SK-N-SH (cell line): ENCODE measurements around the gene CXCL1. TPM values are rescaled to one million over a fixed set of nuclear protein-coding genes. Genes with fewer than 3 reads are reported as not detected.

Experiments
- CTCF ChIA-PET: fragments of 300-600, 350-600 bp; formaldehyde crosslinking; extraction: SDS; loops from one replicate; lab custom pipeline; 2021; lab: Yijun Ruan, JAX
- POLR2A ChIA-PET: fragments of 350-600 bp; sonication (Branson Sonifier 250); formaldehyde crosslinking; extraction: SDS; loops from one replicate; lab custom pipeline; 2020; ENCODE audit warnings: antibody characterized with exemption, inconsistent platforms; lab: Yijun Ruan, JAX
- DNase-seq: peaks from one replicate; pipeline ENCODE4 v3.0.0; 2012
- H2AFZ ChIP-seq: fragments of 200-600 bp; sonication (generic); 2 replicates; pipeline ENCODE4 v1.8.1; 2016; ENCODE audit warnings: antibody characterized with exemption, mild to moderate bottlenecking, low read depth
- H3F3A ChIP-seq: fragments of 200-600 bp; sonication (generic); replicated peaks from 2 replicates; pipeline ENCODE3; 2016; ENCODE audit warnings: antibody characterized with exemption, mild to moderate bottlenecking; ENCODE audit not compliant: insufficient read depth
- H3K27ac ChIP-seq, 2 experiments: fragments of 200-500 bp in 1 of 2; fragments of 200-600 bp in 1 of 2; sonication (Bioruptor generic) in 1 of 2; sonication (generic), shearing (Covaris generic) in 1 of 2; 2 replicates each; pipeline versions ENCODE4 v1.5.1 to v1.6.1; 2014 to 2016; ENCODE audit warnings: low read depth in 2 of 2, inconsistent platforms in 1 of 2, low read length in 1 of 2, mild to moderate bottlenecking in 1 of 2, mixed read lengths in 1 of 2
- H3K27me3 ChIP-seq: fragments of 200-600 bp; sonication (generic), shearing (Covaris generic); 2 replicates; pipeline ENCODE4 v1.6.1; 2016; ENCODE audit warnings: mixed run types; ENCODE audit not compliant: insufficient read depth
- H3K36me3 ChIP-seq, 2 experiments: fragments of 200-500 bp in 1 of 2; fragments of 200-600 bp in 1 of 2; sonication (Bioruptor generic) in 1 of 2; sonication (generic) in 1 of 2; replicated peaks in 1 of 2; 2 replicates each; pipeline versions ENCODE3 to v1.5.1; 2014 to 2016; ENCODE audit warnings: low read length in 1 of 2, mild to moderate bottlenecking in 1 of 2; ENCODE audit not compliant: insufficient read depth in 2 of 2, control insufficient read depth in 1 of 2
- H3K4me1 ChIP-seq, 2 experiments: fragments of 200-500 bp in 1 of 2; fragments of 200-600 bp in 1 of 2; sonication (Bioruptor generic) in 1 of 2; sonication (generic), shearing (Covaris generic) in 1 of 2; 2 replicates each; pipeline versions ENCODE4 v1.5.1 to v1.6.1; 2014 to 2016; ENCODE audit warnings: low read depth in 1 of 2, low read length in 1 of 2, mixed run types in 1 of 2; ENCODE audit not compliant: insufficient read depth in 2 of 2, control insufficient read depth in 1 of 2
- H3K4me2 ChIP-seq: fragments of 200-600 bp; sonication (generic), shearing (Covaris generic); 2 replicates; pipeline ENCODE4 v1.6.1; 2017; ENCODE audit warnings: mixed run types
- H3K4me3 ChIP-seq, 2 experiments: fragments of 200-500 bp in 1 of 2; fragments of 200-600 bp in 1 of 2; sonication (Bioruptor generic) in 1 of 2; sonication (generic), shearing (Covaris generic) in 1 of 2; 2 replicates each; pipeline versions ENCODE4 v1.5.1 to v1.8.1; 2014 to 2016; ENCODE audit warnings: low read depth in 2 of 2, inconsistent platforms in 1 of 2, low read length in 1 of 2, mild to moderate bottlenecking in 1 of 2, mixed read lengths in 1 of 2, moderate library complexity in 1 of 2
- H3K79me2 ChIP-seq: fragments of 200-600 bp; sonication (generic); 2 replicates; pipeline ENCODE4 v1.8.1; 2017; ENCODE audit warnings: mild to moderate bottlenecking; ENCODE audit not compliant: insufficient read depth
- H3K9ac ChIP-seq: fragments of 200-600 bp; sonication (generic); 2 replicates; pipeline ENCODE4 v1.6.1; 2017; ENCODE audit warnings: mixed run types
- H3K9me2 ChIP-seq: fragments of 200-600 bp; sonication (generic); 2 replicates; pipeline ENCODE4 v1.6.1; 2017; ENCODE audit warnings: mixed run types
- H3K9me3 ChIP-seq: fragments of 200-600 bp; sonication (generic); 2 replicates; pipeline ENCODE4 v1.6.1; 2017; ENCODE audit warnings: mixed run types, mild to moderate bottlenecking, moderate library complexity
- H4K20me1 ChIP-seq: fragments of 200-600 bp; sonication (generic); 2 replicates; pipeline ENCODE4 v1.6.1; 2017; ENCODE audit warnings: mild to moderate bottlenecking, mixed run types; ENCODE audit not compliant: insufficient read depth
- ELF1 ChIP-seq: IDR thresholded peaks from 2 replicates; pipeline ENCODE4 v1.4.0; 2012
- EZH2phosphoT487 ChIP-seq: fragments of 200-600 bp; sonication (generic); IDR thresholded peaks from 2 replicates; pipeline ENCODE4 v1.6.1; 2017; ENCODE audit warnings: low read depth, mixed run types, mild to moderate bottlenecking, antibody characterized with exemption, moderate library complexity, borderline replicate concordance
- FOSL2 ChIP-seq: IDR thresholded peaks from 2 replicates; pipeline ENCODE4 v1.4.0; 2012; ENCODE audit warnings: low read depth, mild to moderate bottlenecking, moderate library complexity, borderline replicate concordance
- FOXJ3 ChIP-seq: sonication (generic); formaldehyde crosslinking; IDR thresholded peaks from 2 replicates; pipeline ENCODE4 v1.5.1; 2020; ENCODE audit warnings: mild to moderate bottlenecking, missing genetic modification reagents
- JUND ChIP-seq: IDR thresholded peaks from 2 replicates; pipeline ENCODE4 v1.4.0; 2012
- NFIC ChIP-seq: IDR thresholded peaks from 2 replicates; pipeline ENCODE4 v1.4.0; 2012; ENCODE audit warnings: borderline replicate concordance
- NRF1 ChIP-seq: IDR thresholded peaks from 2 replicates; pipeline ENCODE4 v1.6.1; 2012; ENCODE audit warnings: low read depth, mild to moderate bottlenecking, low read length
- POLR2AphosphoS5 ChIP-seq: IDR thresholded peaks from 2 replicates; pipeline ENCODE4 v1.6.1; 2012; ENCODE audit warnings: low read depth, low read length
- RCOR1 ChIP-seq: fragments of 150-350 bp; IDR thresholded peaks from 2 replicates; pipeline ENCODE4 v1.6.1; 2017; ENCODE audit warnings: antibody characterized with exemption, low read length
- RFX5 ChIP-seq: IDR thresholded peaks from 2 replicates; pipeline ENCODE4 v1.6.1; 2012; ENCODE audit warnings: mild to moderate bottlenecking, improper control_type of control experiment, low read length
- RXRA ChIP-seq: IDR thresholded peaks from 2 replicates; pipeline ENCODE4 v1.4.0; 2012; ENCODE audit warnings: low read depth, mild to moderate bottlenecking, borderline replicate concordance
- SIN3A ChIP-seq: IDR thresholded peaks from 2 replicates; pipeline ENCODE4 v1.6.1; 2012; ENCODE audit warnings: low read depth, mild to moderate bottlenecking, low read length, moderate library complexity, borderline replicate concordance
- SMC3 ChIP-seq: IDR thresholded peaks from 2 replicates; pipeline ENCODE4 v1.6.1; 2012; ENCODE audit warnings: low read depth, low read length, improper control_type of control experiment
- TEAD4 ChIP-seq: IDR thresholded peaks from 2 replicates; pipeline ENCODE4 v1.4.0; 2012; ENCODE audit warnings: mild to moderate bottlenecking, borderline replicate concordance; ENCODE audit not compliant: insufficient read depth
- WGBS: methylation state at CpG from one replicate; pipeline ENCODE4 v1.1.6; 2017; ENCODE audit warnings: low lambda C conversion rate; 5-methylcytosine and 5-hydroxymethylcytosine counted together
- polyA plus RNA-seq, 3 experiments: library from polyadenylated mRNA; depleted of rRNA; stranded (reverse); fragments of >200 nt; gene quantifications; 2 replicates each; pipeline ENCODE4 v1.2.3, GENCODE V29; 2012
- TF ChIP-seq, protein P1 (sequence below): fragments of 200-600 bp; sonication (generic); IDR thresholded peaks from 2 replicates; pipeline ENCODE4 v1.6.1; 2017; ENCODE audit warnings: antibody characterized with exemption, mild to moderate bottlenecking, moderate library complexity
- TF ChIP-seq, protein P2 (sequence below): IDR thresholded peaks from 2 replicates; pipeline ENCODE4 v1.4.0; 2012; ENCODE audit warnings: low read depth, borderline replicate concordance
- TF ChIP-seq, protein P3 (sequence below): IDR thresholded peaks from 2 replicates; pipeline ENCODE4 v1.4.0; 2012; ENCODE audit warnings: low read depth, borderline replicate concordance
- TF ChIP-seq, protein P4 (sequence below): fragments of 150-350 bp; IDR thresholded peaks from 2 replicates; pipeline ENCODE4 v1.6.1; 2016; ENCODE audit warnings: mild to moderate bottlenecking, low read depth, low read length
- TF ChIP-seq, protein P5 (sequence below): IDR thresholded peaks from 2 replicates; pipeline ENCODE4 v1.6.1; 2012; ENCODE audit warnings: mild to moderate bottlenecking, low read depth, low read length, moderate library complexity

The CXCL1 gene
- polyA plus RNA-seq, 1 of the 3 experiments (the other 2 are of a cell fraction) = 0.12 TPM

DNA sequence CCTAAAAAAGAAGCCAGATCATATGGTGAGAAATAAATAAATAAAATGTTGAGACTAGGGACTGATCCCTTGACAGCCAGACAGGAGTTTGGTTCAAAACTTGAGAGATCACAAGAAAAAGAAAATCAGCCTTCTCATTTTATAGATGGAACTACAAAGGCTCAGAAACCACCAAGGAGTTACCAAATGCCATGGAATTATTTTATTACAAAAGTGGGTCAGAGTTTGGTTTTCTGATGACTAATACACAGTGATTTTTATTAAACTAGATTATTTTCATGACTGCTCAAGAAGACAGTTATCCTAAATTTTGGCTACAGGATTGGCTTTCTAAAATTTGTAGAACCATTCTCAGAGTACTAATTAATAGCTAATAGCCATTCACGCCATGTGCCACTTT is 6.2 kb downstream of the CXCL1 start:
- no peaks in the 10 kb centered on the region for H3F3A ChIP-seq
- no peaks in the 10 kb centered on the region for H4K20me1 ChIP-seq
- H3K36me3 ChIP-seq = no peaks in the 10 kb centered on the region
- no peaks in the 10 kb centered on the region for H3K79me2 ChIP-seq
- no peak overlapping the region for H3K4me2 ChIP-seq
- no peaks in the 10 kb centered on the region for H3K9me2 ChIP-seq
- 11% methylated on average over 1 of the region's 1 CpG for whole genome bisulfite sequencing
- ChIA-PET POLR2A (no interaction called here), CTCF (no interaction called here)
- DNase-seq = no peak
- H3K27me3 ChIP-seq = peaks cover 14% of the 10 kb centered on the region
- H3K9ac ChIP-seq = no peak overlapping the region
- TF ChIP-seq FOXJ3 (CRISPR knock-in tag) (no peak), SMC3 (no peak), FOSL2 (no peak), RXRA (no peak), TEAD4 (no peak), EZH2phosphoT487 (no peak), NRF1 (no peak), ELF1 (no peak), SIN3A (no peak), RCOR1 (no peak), RFX5 (no peak), JUND (no peak), POLR2AphosphoS5 (no peak), NFIC (no peak)
- TF ChIP-seq, protein P1, sequence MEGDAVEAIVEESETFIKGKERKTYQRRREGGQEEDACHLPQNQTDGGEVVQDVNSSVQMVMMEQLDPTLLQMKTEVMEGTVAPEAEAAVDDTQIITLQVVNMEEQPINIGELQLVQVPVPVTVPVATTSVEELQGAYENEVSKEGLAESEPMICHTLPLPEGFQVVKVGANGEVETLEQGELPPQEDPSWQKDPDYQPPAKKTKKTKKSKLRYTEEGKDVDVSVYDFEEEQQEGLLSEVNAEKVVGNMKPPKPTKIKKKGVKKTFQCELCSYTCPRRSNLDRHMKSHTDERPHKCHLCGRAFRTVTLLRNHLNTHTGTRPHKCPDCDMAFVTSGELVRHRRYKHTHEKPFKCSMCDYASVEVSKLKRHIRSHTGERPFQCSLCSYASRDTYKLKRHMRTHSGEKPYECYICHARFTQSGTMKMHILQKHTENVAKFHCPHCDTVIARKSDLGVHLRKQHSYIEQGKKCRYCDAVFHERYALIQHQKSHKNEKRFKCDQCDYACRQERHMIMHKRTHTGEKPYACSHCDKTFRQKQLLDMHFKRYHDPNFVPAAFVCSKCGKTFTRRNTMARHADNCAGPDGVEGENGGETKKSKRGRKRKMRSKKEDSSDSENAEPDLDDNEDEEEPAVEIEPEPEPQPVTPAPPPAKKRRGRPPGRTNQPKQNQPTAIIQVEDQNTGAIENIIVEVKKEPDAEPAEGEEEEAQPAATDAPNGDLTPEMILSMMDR = no peak
- TF ChIP-seq, protein P2, sequence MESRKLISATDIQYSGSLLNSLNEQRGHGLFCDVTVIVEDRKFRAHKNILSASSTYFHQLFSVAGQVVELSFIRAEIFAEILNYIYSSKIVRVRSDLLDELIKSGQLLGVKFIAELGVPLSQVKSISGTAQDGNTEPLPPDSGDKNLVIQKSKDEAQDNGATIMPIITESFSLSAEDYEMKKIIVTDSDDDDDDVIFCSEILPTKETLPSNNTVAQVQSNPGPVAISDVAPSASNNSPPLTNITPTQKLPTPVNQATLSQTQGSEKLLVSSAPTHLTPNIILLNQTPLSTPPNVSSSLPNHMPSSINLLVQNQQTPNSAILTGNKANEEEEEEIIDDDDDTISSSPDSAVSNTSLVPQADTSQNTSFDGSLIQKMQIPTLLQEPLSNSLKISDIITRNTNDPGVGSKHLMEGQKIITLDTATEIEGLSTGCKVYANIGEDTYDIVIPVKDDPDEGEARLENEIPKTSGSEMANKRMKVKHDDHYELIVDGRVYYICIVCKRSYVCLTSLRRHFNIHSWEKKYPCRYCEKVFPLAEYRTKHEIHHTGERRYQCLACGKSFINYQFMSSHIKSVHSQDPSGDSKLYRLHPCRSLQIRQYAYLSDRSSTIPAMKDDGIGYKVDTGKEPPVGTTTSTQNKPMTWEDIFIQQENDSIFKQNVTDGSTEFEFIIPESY = no peak
- TF ChIP-seq, protein P3, sequence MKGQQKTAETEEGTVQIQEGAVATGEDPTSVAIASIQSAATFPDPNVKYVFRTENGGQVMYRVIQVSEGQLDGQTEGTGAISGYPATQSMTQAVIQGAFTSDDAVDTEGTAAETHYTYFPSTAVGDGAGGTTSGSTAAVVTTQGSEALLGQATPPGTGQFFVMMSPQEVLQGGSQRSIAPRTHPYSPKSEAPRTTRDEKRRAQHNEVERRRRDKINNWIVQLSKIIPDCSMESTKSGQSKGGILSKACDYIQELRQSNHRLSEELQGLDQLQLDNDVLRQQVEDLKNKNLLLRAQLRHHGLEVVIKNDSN = no peak
- TF ChIP-seq, protein P4, sequence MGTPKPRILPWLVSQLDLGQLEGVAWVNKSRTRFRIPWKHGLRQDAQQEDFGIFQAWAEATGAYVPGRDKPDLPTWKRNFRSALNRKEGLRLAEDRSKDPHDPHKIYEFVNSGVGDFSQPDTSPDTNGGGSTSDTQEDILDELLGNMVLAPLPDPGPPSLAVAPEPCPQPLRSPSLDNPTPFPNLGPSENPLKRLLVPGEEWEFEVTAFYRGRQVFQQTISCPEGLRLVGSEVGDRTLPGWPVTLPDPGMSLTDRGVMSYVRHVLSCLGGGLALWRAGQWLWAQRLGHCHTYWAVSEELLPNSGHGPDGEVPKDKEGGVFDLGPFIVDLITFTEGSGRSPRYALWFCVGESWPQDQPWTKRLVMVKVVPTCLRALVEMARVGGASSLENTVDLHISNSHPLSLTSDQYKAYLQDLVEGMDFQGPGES = no peak
- TF ChIP-seq, protein P5, sequence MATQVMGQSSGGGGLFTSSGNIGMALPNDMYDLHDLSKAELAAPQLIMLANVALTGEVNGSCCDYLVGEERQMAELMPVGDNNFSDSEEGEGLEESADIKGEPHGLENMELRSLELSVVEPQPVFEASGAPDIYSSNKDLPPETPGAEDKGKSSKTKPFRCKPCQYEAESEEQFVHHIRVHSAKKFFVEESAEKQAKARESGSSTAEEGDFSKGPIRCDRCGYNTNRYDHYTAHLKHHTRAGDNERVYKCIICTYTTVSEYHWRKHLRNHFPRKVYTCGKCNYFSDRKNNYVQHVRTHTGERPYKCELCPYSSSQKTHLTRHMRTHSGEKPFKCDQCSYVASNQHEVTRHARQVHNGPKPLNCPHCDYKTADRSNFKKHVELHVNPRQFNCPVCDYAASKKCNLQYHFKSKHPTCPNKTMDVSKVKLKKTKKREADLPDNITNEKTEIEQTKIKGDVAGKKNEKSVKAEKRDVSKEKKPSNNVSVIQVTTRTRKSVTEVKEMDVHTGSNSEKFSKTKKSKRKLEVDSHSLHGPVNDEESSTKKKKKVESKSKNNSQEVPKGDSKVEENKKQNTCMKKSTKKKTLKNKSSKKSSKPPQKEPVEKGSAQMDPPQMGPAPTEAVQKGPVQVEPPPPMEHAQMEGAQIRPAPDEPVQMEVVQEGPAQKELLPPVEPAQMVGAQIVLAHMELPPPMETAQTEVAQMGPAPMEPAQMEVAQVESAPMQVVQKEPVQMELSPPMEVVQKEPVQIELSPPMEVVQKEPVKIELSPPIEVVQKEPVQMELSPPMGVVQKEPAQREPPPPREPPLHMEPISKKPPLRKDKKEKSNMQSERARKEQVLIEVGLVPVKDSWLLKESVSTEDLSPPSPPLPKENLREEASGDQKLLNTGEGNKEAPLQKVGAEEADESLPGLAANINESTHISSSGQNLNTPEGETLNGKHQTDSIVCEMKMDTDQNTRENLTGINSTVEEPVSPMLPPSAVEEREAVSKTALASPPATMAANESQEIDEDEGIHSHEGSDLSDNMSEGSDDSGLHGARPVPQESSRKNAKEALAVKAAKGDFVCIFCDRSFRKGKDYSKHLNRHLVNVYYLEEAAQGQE = no peak
- H2AFZ ChIP-seq = no peak overlapping the region
- H3K4me3 ChIP-seq = no peak overlapping the region
- H3K9me3 ChIP-seq = no peaks in the 10 kb centered on the region
- H3K4me1 ChIP-seq = no peaks in the 10 kb centered on the region
- H3K27ac ChIP-seq = no peak overlapping the region
